Mesenchymal stem cell (in vitro differentiated cells and primary cell): ENCODE measurements around the gene SMYD2.

Experiments used
- DNase-seq: peaks from one replicate; pipeline ENCODE4 v3.0.0-alpha.2; 2013
- H2AFZ ChIP-seq: one replicate; pipeline ENCODE4 v1.6.1; 2013; ENCODE audit warnings: low read depth, mild to moderate bottlenecking, control low read depth, inconsistent platforms, low read length, moderate library complexity
- H2AK5ac ChIP-seq: 2 replicates; pipeline ENCODE4 v1.6.1; 2013; ENCODE audit warnings: low read length, moderate library complexity, mild to moderate bottlenecking, inconsistent platforms; ENCODE audit not compliant: severe bottlenecking
- H2BK120ac ChIP-seq: one replicate; pipeline ENCODE4 v1.6.1; 2013; ENCODE audit warnings: low read depth, mild to moderate bottlenecking, inconsistent platforms, low read length, moderate library complexity
- H2BK12ac ChIP-seq, 2 experiments: one replicate each; pipeline ENCODE4 v1.6.1; 2013; ENCODE audit warnings: inconsistent platforms in 2 of 2, low read length in 2 of 2, mild to moderate bottlenecking in 2 of 2, moderate library complexity in 2 of 2, control low read depth in 1 of 2
- H2BK15ac ChIP-seq: one replicate; pipeline ENCODE4 v1.6.1; 2013; ENCODE audit warnings: mild to moderate bottlenecking, low read depth, inconsistent platforms; ENCODE audit not compliant: poor library complexity, severe bottlenecking
- H2BK5ac ChIP-seq: 2 replicates; pipeline ENCODE4 v1.6.1; 2013; ENCODE audit warnings: low read depth, mild to moderate bottlenecking, low read length, control low read depth, inconsistent platforms; ENCODE audit not compliant: poor library complexity, severe bottlenecking
- H3K14ac ChIP-seq, 2 experiments: one replicate each; pipeline ENCODE4 v1.6.1; 2013; ENCODE audit warnings: inconsistent platforms in 2 of 2, low read length in 2 of 2, control low read depth in 1 of 2, mild to moderate bottlenecking in 1 of 2, moderate library complexity in 1 of 2
- H3K18ac ChIP-seq, 2 experiments: one replicate each; pipeline ENCODE4 v1.6.1; 2013; ENCODE audit warnings: inconsistent platforms in 2 of 2, low read length in 2 of 2, control low read depth in 1 of 2, low read depth in 1 of 2, mild to moderate bottlenecking in 1 of 2
- H3K23ac ChIP-seq, 2 experiments: one replicate each; pipeline ENCODE4 v1.6.1; 2013; ENCODE audit warnings: inconsistent platforms in 2 of 2, low read length in 2 of 2, mild to moderate bottlenecking in 2 of 2, moderate library complexity in 2 of 2, control low read depth in 1 of 2
- H3K27ac ChIP-seq: 2 replicates; pipeline ENCODE4 v1.5.1; 2013; ENCODE audit warnings: mild to moderate bottlenecking, moderate library complexity, low read length, control low read depth, inconsistent platforms; ENCODE audit not compliant: poor library complexity, severe bottlenecking
- H3K27me3 ChIP-seq, 2 experiments: 2 replicates each; pipeline versions ENCODE4 v1.6.1 to v1.7.0; 2013; ENCODE audit warnings: low read length in 2 of 2, mild to moderate bottlenecking in 2 of 2, moderate library complexity in 2 of 2, control low read depth in 1 of 2, inconsistent platforms in 1 of 2; ENCODE audit not compliant: control insufficient read depth in 1 of 2, insufficient read depth in 1 of 2
- H3K36me3 ChIP-seq, 2 experiments: 2 replicates each; pipeline versions ENCODE4 v1.6.1 to v1.7.0; 2013; ENCODE audit warnings: low read length in 2 of 2, control low read depth in 1 of 2, inconsistent platforms in 1 of 2, low read depth in 1 of 2, mild to moderate bottlenecking in 1 of 2; ENCODE audit not compliant: insufficient read depth in 2 of 2, control insufficient read depth in 1 of 2
- H3K4ac ChIP-seq, 2 experiments: one replicate each; pipeline ENCODE4 v1.6.1; 2013; ENCODE audit warnings: inconsistent platforms in 2 of 2, low read length in 2 of 2, mild to moderate bottlenecking in 2 of 2, moderate library complexity in 2 of 2, control low read depth in 1 of 2, low read depth in 1 of 2
- H3K4me1 ChIP-seq: 2 replicates; pipeline ENCODE4 v1.6.1; 2013; ENCODE audit warnings: low read depth, low read length, control low read depth; ENCODE audit not compliant: control insufficient read depth, insufficient read depth
- H3K4me2 ChIP-seq: 2 replicates; pipeline ENCODE4 v1.6.1; 2013; ENCODE audit warnings: low read length, mild to moderate bottlenecking, inconsistent platforms; ENCODE audit not compliant: poor library complexity, severe bottlenecking
- H3K4me3 ChIP-seq, 2 experiments: 2 replicates each; pipeline versions ENCODE4 v1.5.1 to v1.7.0; 2013; ENCODE audit warnings: low read length in 2 of 2, mild to moderate bottlenecking in 2 of 2, control low read depth in 1 of 2, low read depth in 1 of 2; ENCODE audit not compliant: insufficient read depth in 1 of 2
- H3K79me1 ChIP-seq: replicated peaks from 2 replicates; pipeline ENCODE4 v1.6.1; 2013; ENCODE audit warnings: mild to moderate bottlenecking, control low read depth, low read length, inconsistent platforms; ENCODE audit not compliant: poor library complexity, severe bottlenecking
- H3K9ac ChIP-seq: 2 replicates; pipeline ENCODE4 v1.7.0; 2013; ENCODE audit warnings: mild to moderate bottlenecking, low read length, moderate library complexity
- H3K9me3 ChIP-seq: 2 replicates; pipeline ENCODE4 v1.7.0; 2013; ENCODE audit warnings: mild to moderate bottlenecking, low read length; ENCODE audit not compliant: control insufficient read depth
- H4K8ac ChIP-seq: one replicate; pipeline ENCODE4 v1.6.1; 2013; ENCODE audit warnings: inconsistent platforms, mild to moderate bottlenecking, low read length, moderate library complexity
- H4K91ac ChIP-seq: one replicate; pipeline ENCODE4 v1.6.1; 2013; ENCODE audit warnings: mild to moderate bottlenecking, low read length, inconsistent platforms
- WGBS: methylation state at CpG from one replicate; pipeline ENCODE4 v1.1.7; 2013; ENCODE audit warnings: mixed read lengths; 5-methylcytosine and 5-hydroxymethylcytosine counted together

Gene SMYD2

DNA sequence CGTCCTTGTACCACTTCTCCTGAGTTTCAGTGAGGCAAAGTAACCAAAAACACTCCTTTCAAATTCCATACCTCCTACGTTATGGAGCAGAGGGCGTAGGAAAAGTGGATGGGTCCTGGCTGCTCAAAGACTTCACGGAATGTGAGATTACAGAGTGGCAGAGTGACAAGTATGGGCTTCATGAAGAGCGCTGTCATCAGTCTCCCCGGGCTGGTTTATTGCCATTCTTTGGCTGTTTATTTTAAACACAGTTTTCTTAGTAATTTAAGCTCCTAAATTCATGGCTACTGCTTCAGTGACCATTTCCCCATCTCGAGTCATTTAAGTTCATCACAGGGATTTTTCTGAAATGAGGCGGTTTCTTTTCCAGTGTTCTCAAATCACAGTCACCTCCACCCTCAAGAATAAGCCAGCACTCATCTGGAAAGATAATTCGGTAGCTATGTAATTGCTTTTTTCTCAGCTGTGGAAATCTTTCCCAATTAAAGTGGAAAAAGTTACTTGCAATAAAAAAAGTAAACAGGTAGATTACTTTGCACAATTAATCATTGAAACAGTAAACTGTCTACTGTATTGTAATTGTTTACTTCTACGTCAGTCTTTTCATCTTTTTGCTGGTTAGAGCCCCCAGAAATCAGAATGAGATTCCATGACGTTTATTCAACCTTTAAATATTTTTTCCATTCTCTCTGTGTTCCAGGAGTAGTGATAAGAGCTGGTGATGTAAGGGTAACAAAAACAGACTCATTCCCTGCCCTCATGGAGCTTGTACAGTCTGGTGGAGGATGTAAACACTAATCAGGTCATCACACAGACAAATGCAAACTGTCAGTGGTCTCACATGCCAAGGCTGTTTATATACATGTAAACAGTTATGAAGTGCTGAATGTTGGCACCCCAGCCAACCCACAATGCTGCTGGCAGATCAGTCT, 3.0 kb upstream of the SMYD2 start:
- no peak overlapping the region for H3K18ac ChIP-seq
- peak overlapping the region; percentile 5 for H3K4me2 ChIP-seq
- no peak for DNase-seq
- no peak overlapping the region for H3K23ac ChIP-seq
- no peaks in the 10 kb centered on the region for H3K27me3 ChIP-seq
- peaks cover 9% of the 10 kb centered on the region for H3K4me1 ChIP-seq
- H4K91ac ChIP-seq = no peak overlapping the region
- H3K27ac ChIP-seq = no peak overlapping the region
- 36% methylated on average over 6 of the region's 11 CpGs for WGBS
- no peak overlapping the region for H3K4me3 ChIP-seq
- H3K9ac ChIP-seq = no peak overlapping the region
- no peak overlapping the region for H2BK5ac ChIP-seq
- H4K8ac ChIP-seq = no peak overlapping the region
- H3K36me3 ChIP-seq = peaks cover 0 to 7% of the 10 kb centered on the region in 2 experiments
- no peak overlapping the region for H2BK15ac ChIP-seq
- no peak overlapping the region for H3K14ac ChIP-seq
- no peak overlapping the region for H3K4ac ChIP-seq
- H2AFZ ChIP-seq = no peak overlapping the region
- H2AK5ac ChIP-seq = peak overlapping the region; percentile 28
- no peak overlapping the region for H2BK120ac ChIP-seq
- no peaks in the 10 kb centered on the region for H3K9me3 ChIP-seq
- no peak overlapping the region for H2BK12ac ChIP-seq
- H3K79me1 ChIP-seq = peaks cover 8% of the 10 kb centered on the region

DNA sequence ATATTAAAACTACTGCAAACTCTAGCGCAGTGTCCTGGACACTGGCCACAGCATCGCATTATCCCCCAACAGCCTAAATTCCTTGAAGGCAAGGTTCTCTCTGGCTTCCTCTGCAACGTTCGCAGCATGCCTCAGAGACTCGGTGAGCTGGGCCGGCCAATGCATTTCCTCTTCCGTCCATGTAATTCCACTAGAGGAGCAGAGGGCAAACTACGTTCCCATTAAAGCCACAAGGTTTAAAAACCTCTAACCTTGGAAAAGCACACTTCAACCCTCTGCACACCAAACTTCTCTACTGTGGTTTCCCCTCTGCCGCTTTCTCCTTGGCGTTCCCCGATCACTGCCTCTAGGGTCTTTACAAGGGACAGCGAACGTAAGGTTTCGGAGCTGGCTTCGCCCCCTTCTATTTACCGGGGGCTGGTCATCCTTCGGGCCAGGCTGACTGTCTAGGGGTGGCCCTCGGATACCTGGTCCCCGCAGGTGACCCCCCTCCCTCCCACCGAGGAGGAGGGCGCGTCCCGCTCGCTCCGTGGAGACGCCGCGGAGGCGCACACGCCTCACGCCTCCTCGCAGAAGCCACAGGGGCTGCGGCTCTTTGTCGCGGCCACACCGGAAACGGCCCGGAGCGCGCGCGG, 456 bp upstream of the SMYD2 start:
- H2AFZ ChIP-seq = peak overlapping the region; percentile 54
- 1% methylated on average over 38 of the region's 42 CpGs for WGBS
- no peaks in the 10 kb centered on the region for H3K27me3 ChIP-seq
- peak overlapping the region; percentile 96 for H2BK120ac ChIP-seq
- H3K36me3 ChIP-seq = peaks cover 0 to 7% of the 10 kb centered on the region in 2 experiments
- H3K4me2 ChIP-seq = peak overlapping the region; percentile 95
- no peak overlapping the region for H3K14ac ChIP-seq
- peaks cover 9% of the 10 kb centered on the region for H3K4me1 ChIP-seq
- H2AK5ac ChIP-seq = no peak overlapping the region
- peak overlapping the region; percentile 88 to 94 for H3K18ac ChIP-seq
- no peaks in the 10 kb centered on the region for H3K9me3 ChIP-seq
- peak overlapping the region in 1 of 2 experiments; percentile 94 for H3K23ac ChIP-seq
- H4K8ac ChIP-seq = peak overlapping the region; percentile 99
- peak; percentile 61 for DNase-seq
- peak overlapping the region; percentile 79 to 96 for H3K4ac ChIP-seq
- H3K4me3 ChIP-seq = peak overlapping the region; percentile 85 to 87
- H2BK5ac ChIP-seq = peak overlapping the region; percentile 79
- peak overlapping the region; percentile 83 for H3K9ac ChIP-seq
- peak overlapping the region; percentile 71 for H4K91ac ChIP-seq
- peaks cover 10% of the 10 kb centered on the region for H3K79me1 ChIP-seq
- peak overlapping the region in 1 of 2 experiments; percentile 82 for H2BK12ac ChIP-seq
- peak overlapping the region; percentile 95 for H3K27ac ChIP-seq
- H2BK15ac ChIP-seq = peak overlapping the region; percentile 76

DNA sequence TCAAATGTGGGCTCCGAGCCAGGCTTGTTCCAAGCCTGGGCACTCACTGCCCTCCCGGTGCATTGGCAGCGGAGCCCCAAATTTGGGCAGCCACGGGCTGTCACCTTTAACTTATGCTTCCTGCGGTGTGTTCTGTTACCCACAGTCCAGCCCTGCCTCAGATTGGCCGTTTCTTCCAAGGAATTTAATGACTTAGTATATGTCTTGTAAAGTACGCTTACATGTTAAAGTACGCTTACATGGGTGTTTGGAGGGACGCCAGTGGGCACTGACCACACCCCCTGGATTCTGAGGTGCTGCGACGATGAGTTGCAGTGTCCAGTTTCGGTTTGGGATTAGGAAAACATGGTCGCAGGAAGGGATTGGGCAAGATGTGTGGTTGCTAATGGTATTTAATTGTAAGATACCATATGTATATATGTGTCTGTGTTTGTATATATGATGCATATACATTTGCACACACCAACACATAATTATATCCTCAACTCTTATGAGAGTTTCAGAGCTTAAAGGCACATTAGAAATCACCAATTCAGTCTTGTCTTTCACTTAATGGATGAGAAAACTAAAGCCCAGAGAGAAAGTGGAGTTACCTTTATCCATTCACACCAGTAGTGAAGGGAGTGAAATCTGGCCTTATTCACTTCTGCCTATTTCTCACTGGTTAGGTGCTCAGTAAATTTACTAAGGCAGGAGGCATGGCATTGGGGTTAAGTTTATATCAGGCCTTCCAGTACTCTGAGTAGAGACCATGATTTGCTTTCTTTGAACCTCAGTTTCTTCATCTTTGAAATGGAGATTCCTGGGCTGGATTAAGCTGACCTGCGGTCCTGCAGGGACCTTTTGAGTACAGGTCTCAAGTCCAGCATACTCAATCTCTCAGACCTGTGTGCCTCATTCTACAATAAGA, 1.0 kb downstream of the SMYD2 start:
- 4% methylated on average over 13 of the region's 14 CpGs for WGBS
- Histone ChIP-seq H3K36me3 (peaks cover 0 to 7% of the 10 kb centered on the region in 2 experiments), H3K14ac (peak overlapping the region in 1 of 2 experiments; percentile 82), H3K4me3 (peak overlapping the region; percentile 85 to 86), H4K8ac (peak overlapping the region; percentile 78), H2AFZ (peak overlapping the region; percentile 92), H3K9ac (peak overlapping the region; percentile 88), H3K23ac (no peak overlapping the region), H3K4me2 (peak overlapping the region; percentile 75), H2BK15ac (no peak overlapping the region), H3K9me3 (no peaks in the 10 kb centered on the region), H2BK12ac (peak overlapping the region in 1 of 2 experiments; percentile 90), H2AK5ac (no peak overlapping the region), H3K4ac (peak overlapping the region in 1 of 2 experiments; percentile 88), H3K27ac (peak overlapping the region; percentile 8), H3K27me3 (no peaks in the 10 kb centered on the region), H3K4me1 (peaks cover 9% of the 10 kb centered on the region), H3K18ac (peak overlapping the region; percentile 46 to 98), H2BK5ac (no peak overlapping the region), H4K91ac (no peak overlapping the region), H3K79me1 (peaks cover 18% of the 10 kb centered on the region), H2BK120ac (peak overlapping the region; percentile 96)
- peak; percentile 84 for DNase-seq
